GM18502 (cell line): Measurements from ENCODE around the gene CRYBA4.
A peak's percentile ranks its signal among the peaks of the same experiment; 100 is the strongest.

Source experiments
- ATAC-seq: cut with Tn5 transposase; IDR thresholded peaks from one replicate; pipeline ENCODE4 v1.9.1; 2021; ENCODE audit warnings: mild to moderate bottlenecking; ENCODE audit not compliant: unreplicated experiment, poor library complexity

The CRYBA4 gene

GRCh38 chr22:26658161-26658560, 36.4 kb downstream of the CRYBA4 start:
- no peak for ATAC-seq

GRCh38 chr22:26658671-26659478, 37.1 kb downstream of the CRYBA4 start:
- ATAC-seq: peak; percentile 81

- no peak for ATAC-seq
These were observed 38.6 kb downstream of the CRYBA4 start for GRCh38 chr22:26660356-26660755.

GRCh38 chr22:26660961-26661578, 39.3 kb downstream of the CRYBA4 start:
- no peak for ATAC-seq

GRCh38 chr22:26662160-26662559, 40.4 kb downstream of the CRYBA4 start:
- no peak for ATAC-seq

GRCh38 chr22:26663374-26663923, 41.7 kb downstream of the CRYBA4 start:
- ATAC-seq: no peak

GRCh38 chr22:26665813-26666231, 44.1 kb downstream of the CRYBA4 start:
- ATAC-seq: peak; percentile 30

- ATAC-seq: no peak
These were observed 45.4 kb downstream of the CRYBA4 start for GRCh38 chr22:26667140-26667539.

GRCh38 chr22:26669060-26669481, 47.3 kb downstream of the CRYBA4 start:
- ATAC-seq: no peak

- ATAC-seq: no peak
These were observed 48.7 kb downstream of the CRYBA4 start for GRCh38 chr22:26670459-26670858.

- ATAC-seq: peak; percentile 41
These were observed 49.7 kb downstream of the CRYBA4 start for GRCh38 chr22:26671317-26672059.

- peak; percentile 1 for ATAC-seq
These were observed 50.3 kb downstream of the CRYBA4 start for GRCh38 chr22:26672060-26672471.

GRCh38 chr22:26672590-26673468, 51.1 kb downstream of the CRYBA4 start:
- peak; percentile 59 for ATAC-seq

GRCh38 chr22:26673486-26673885, 51.7 kb downstream of the CRYBA4 start:
- no peak for ATAC-seq

- ATAC-seq: no peak
These were observed 52.7 kb downstream of the CRYBA4 start for GRCh38 chr22:26674211-26675190.

- no peak for ATAC-seq
These were observed 54.0 kb downstream of the CRYBA4 start for GRCh38 chr22:26675687-26676268.

GRCh38 chr22:26677217-26677616, 55.5 kb downstream of the CRYBA4 start:
- no peak for ATAC-seq

GRCh38 chr22:26679003-26679629, 57.4 kb downstream of the CRYBA4 start:
- no peak for ATAC-seq
